ENCODE data around the gene LRRC14B.

GRCh38 chr5:145585-146323 is 45.5 kb upstream of the LRRC14B start:
- TF ChIP-seq CTCF (IDR thresholded peaks at IDR 0.05) (no peak), POLR2A (IDR thresholded peaks at IDR 0.05) (no peak)

Measured in testis (tissue), 2 donors.